ENCODE data around the gene NDC80. TPM values are rescaled to one million over a fixed set of nuclear protein-coding genes. Genes with fewer than 3 reads are reported as not detected.

The NDC80 gene
- total and polyA plus RNA-seq, 9 of the 15 experiments (the other 6 are each of a cell fraction or from before 2014, with no cell fraction given) = 65.2 to 97.9 (median 83.3) TPM

- no peak for TF ChIP-seq E2F6 (IDR thresholded peaks at IDR 0.05; ENCODE audit: borderline replicate concordance in 1 of 2, extremely low read depth in 1 of 2, insufficient read depth in 1 of 2, insufficient read length in 1 of 2, low read depth in 1 of 2, low read length in 1 of 2, poor library complexity in 1 of 2, severe bottlenecking in 1 of 2)
- no peak for TF ChIP-seq KDM1A (IDR thresholded peaks at IDR 0.05)
- TF ChIP-seq NFIX (CRISPR knock-in tag; IDR thresholded peaks at IDR 0.05; ENCODE audit: low read depth) = no peak
- TF ChIP-seq ELF2 (CRISPR knock-in tag; IDR thresholded peaks at IDR 0.05) = no peak
- TF ChIP-seq ILF3 (IDR thresholded peaks at IDR 0.05; ENCODE audit: borderline replicate concordance) = no peak
- TF ChIP-seq, protein P1, sequence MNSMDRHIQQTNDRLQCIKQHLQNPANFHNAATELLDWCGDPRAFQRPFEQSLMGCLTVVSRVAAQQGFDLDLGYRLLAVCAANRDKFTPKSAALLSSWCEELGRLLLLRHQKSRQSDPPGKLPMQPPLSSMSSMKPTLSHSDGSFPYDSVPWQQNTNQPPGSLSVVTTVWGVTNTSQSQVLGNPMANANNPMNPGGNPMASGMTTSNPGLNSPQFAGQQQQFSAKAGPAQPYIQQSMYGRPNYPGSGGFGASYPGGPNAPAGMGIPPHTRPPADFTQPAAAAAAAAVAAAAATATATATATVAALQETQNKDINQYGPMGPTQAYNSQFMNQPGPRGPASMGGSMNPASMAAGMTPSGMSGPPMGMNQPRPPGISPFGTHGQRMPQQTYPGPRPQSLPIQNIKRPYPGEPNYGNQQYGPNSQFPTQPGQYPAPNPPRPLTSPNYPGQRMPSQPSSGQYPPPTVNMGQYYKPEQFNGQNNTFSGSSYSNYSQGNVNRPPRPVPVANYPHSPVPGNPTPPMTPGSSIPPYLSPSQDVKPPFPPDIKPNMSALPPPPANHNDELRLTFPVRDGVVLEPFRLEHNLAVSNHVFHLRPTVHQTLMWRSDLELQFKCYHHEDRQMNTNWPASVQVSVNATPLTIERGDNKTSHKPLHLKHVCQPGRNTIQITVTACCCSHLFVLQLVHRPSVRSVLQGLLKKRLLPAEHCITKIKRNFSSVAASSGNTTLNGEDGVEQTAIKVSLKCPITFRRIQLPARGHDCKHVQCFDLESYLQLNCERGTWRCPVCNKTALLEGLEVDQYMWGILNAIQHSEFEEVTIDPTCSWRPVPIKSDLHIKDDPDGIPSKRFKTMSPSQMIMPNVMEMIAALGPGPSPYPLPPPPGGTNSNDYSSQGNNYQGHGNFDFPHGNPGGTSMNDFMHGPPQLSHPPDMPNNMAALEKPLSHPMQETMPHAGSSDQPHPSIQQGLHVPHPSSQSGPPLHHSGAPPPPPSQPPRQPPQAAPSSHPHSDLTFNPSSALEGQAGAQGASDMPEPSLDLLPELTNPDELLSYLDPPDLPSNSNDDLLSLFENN (IDR thresholded peaks at IDR 0.05; ENCODE audit: low read depth in 2 of 2, low read length in 2 of 2) = no peak
- TF ChIP-seq, protein P2, sequence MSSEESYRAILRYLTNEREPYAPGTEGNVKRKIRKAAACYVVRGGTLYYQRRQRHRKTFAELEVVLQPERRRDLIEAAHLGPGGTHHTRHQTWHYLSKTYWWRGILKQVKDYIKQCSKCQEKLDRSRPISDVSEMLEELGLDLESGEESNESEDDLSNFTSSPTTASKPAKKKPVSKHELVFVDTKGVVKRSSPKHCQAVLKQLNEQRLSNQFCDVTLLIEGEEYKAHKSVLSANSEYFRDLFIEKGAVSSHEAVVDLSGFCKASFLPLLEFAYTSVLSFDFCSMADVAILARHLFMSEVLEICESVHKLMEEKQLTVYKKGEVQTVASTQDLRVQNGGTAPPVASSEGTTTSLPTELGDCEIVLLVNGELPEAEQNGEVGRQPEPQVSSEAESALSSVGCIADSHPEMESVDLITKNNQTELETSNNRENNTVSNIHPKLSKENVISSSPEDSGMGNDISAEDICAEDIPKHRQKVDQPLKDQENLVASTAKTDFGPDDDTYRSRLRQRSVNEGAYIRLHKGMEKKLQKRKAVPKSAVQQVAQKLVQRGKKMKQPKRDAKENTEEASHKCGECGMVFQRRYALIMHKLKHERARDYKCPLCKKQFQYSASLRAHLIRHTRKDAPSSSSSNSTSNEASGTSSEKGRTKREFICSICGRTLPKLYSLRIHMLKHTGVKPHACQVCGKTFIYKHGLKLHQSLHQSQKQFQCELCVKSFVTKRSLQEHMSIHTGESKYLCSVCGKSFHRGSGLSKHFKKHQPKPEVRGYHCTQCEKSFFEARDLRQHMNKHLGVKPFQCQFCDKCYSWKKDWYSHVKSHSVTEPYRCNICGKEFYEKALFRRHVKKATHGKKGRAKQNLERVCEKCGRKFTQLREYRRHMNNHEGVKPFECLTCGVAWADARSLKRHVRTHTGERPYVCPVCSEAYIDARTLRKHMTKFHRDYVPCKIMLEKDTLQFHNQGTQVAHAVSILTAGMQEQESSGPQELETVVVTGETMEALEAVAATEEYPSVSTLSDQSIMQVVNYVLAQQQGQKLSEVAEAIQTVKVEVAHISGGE (CRISPR knock-in tag; IDR thresholded peaks at IDR 0.05) = no peak
- TF ChIP-seq NFE2L1 (tag; IDR thresholded peaks at IDR 0.05; ENCODE audit: borderline replicate concordance, low read depth) = no peak
- TF ChIP-seq SAFB2 (IDR thresholded peaks at IDR 0.05; ENCODE audit: borderline replicate concordance, low read depth, low read length, severe bottlenecking) = no peak
- no peak for TF ChIP-seq ZNF184 (CRISPR knock-in tag; IDR thresholded peaks at IDR 0.05)
- no peak for TF ChIP-seq TCF3 (CRISPR knock-in tag; IDR thresholded peaks at IDR 0.05)
- TF ChIP-seq DMBX1 (CRISPR knock-in tag; IDR thresholded peaks at IDR 0.05; ENCODE audit: borderline replicate concordance) = no peak
- TF ChIP-seq RNF2 (IDR thresholded peaks at IDR 0.05) = no peak
- no peak for TF ChIP-seq ZNF75A (CRISPR knock-in tag; IDR thresholded peaks at IDR 0.05)
- TF ChIP-seq THAP12 (CRISPR knock-in tag; IDR thresholded peaks at IDR 0.05) = 0 out of 2 replicates have a peak, but pooled peaks have one; percentile 27
These were observed 1.8 kb upstream of the NDC80 start (continued) for GRCh38 chr18:2569338-2570207.

All from K562 (cell line).